ENCODE results near the gene PLCH1. TPM values are rescaled to one million over a fixed set of nuclear protein-coding genes. Genes with fewer than 3 reads are reported as not detected.

PLCH1 gene
- total and polyA plus RNA-seq, 7 experiments from 2014 or later, result 0.56 TPM; not detected in 6

GRCh38 chr3:155782390-155782953, 37.6 kb upstream of the PLCH1 start:
- ATAC-seq (no peak), DNase-seq (no peak)
- Histone ChIP-seq H3K27ac (ENCODE audit: low read depth, low read length) (no peak overlapping the region), H3K9me3 (ENCODE audit: control insufficient read depth in 2 of 3, low read length in 3 of 3) (peaks cover 0 to 13% (median 0%) of the 10 kb centered on the region in 3 experiments), H3K4me1 (ENCODE audit: control insufficient read depth in 2 of 2, insufficient read depth in 2 of 2, low read length in 2 of 2) (no peaks in the 10 kb centered on the region), H3K27me3 (ENCODE audit: control insufficient read depth in 2 of 2, insufficient read depth in 2 of 2, low read length in 2 of 2) (no peaks in the 10 kb centered on the region), H3K4me3 (ENCODE audit: low read length) (no peak overlapping the region), H3K36me3 (ENCODE audit: control insufficient read depth in 2 of 3, insufficient read depth in 3 of 3, low read length in 3 of 3) (no peaks in the 10 kb centered on the region)
- intact Hi-C loops (cut with micrococcal nuclease), result no loop called here
- H3K4me1 Mint-ChIP-seq, result peaks cover 2 to 21% (median 14%) of the 10 kb centered on the region in 7 donors
- ChIA-PET POLR2A (no interaction called here), CTCF (no interaction called here)
- H3K27ac Mint-ChIP-seq, result no peak overlapping the region
- peaks cover 0 to 17% (median 7%) of the 10 kb centered on the region in 11 donors for H3K9me3 Mint-ChIP-seq
- no peaks in the 10 kb centered on the region for H3K27me3 Mint-ChIP-seq
- H3K36me3 Mint-ChIP-seq, result peaks cover 1 to 51% (median 42%) of the 10 kb centered on the region in 5 donors
- H3K4me3 Mint-ChIP-seq, result no peak overlapping the region

GRCh38 chr3:155780291-155780690, 35.4 kb upstream of the PLCH1 start:
- H3K27ac Mint-ChIP-seq, result no peak overlapping the region
- peaks cover 0 to 6% (median 2%) of the 10 kb centered on the region in 7 donors for H3K4me1 Mint-ChIP-seq
- intact Hi-C loops (cut with micrococcal nuclease), result no loop called here

GRCh38 chr3:155778462-155778861, 33.6 kb upstream of the PLCH1 start:
- H3K36me3 Mint-ChIP-seq, result peaks cover 1 to 60% (median 48%) of the 10 kb centered on the region in 5 donors
- POLR2A ChIA-PET, result no interaction called here

More at GRCh38 chr3:155780291-155780690, 35.4 kb upstream of the PLCH1 start:
- H3K36me3 Mint-ChIP-seq, result peaks cover 1 to 51% (median 32%) of the 10 kb centered on the region in 5 donors
- CTCF ChIA-PET, result no interaction called here
- no peak for DNase-seq
- H3K27me3 ChIP-seq (ENCODE audit: control insufficient read depth in 2 of 2, insufficient read depth in 2 of 2, low read length in 2 of 2), result no peaks in the 10 kb centered on the region
- H3K4me3 ChIP-seq (ENCODE audit: low read length), result no peak overlapping the region
- H3K9me3 Mint-ChIP-seq, result peaks cover 0 to 17% (median 7%) of the 10 kb centered on the region in 11 donors
- H3K9me3 ChIP-seq (ENCODE audit: control insufficient read depth in 2 of 3, low read length in 3 of 3), result peaks cover 0 to 13% (median 0%) of the 10 kb centered on the region in 3 experiments
- ATAC-seq, result no peak
- H3K27me3 Mint-ChIP-seq, result no peaks in the 10 kb centered on the region
- H3K4me3 Mint-ChIP-seq, result no peak overlapping the region
- no peak overlapping the region for H3K27ac ChIP-seq (ENCODE audit: low read depth, low read length)
- no peaks in the 10 kb centered on the region for H3K36me3 ChIP-seq (ENCODE audit: control insufficient read depth in 2 of 3, insufficient read depth in 3 of 3, low read length in 3 of 3)
- H3K4me1 ChIP-seq (ENCODE audit: control insufficient read depth in 2 of 2, insufficient read depth in 2 of 2, low read length in 2 of 2), result no peaks in the 10 kb centered on the region
- POLR2A ChIA-PET, result no interaction called here

GRCh38 chr3:155772801-155773200, 27.9 kb upstream of the PLCH1 start:
- H3K4me3 ChIP-seq (ENCODE audit: low read length), result no peak overlapping the region
- intact Hi-C loops (cut with micrococcal nuclease), result no loop called here
- Mint-ChIP-seq H3K4me1 (peaks cover 0 to 2% (median 0%) of the 10 kb centered on the region in 7 donors), H3K27me3 (no peaks in the 10 kb centered on the region), H3K27ac (no peak overlapping the region), H3K4me3 (no peak overlapping the region), H3K9me3 (peaks cover 0 to 4% (median 0%) of the 10 kb centered on the region in 11 donors), H3K36me3 (peaks cover 9 to 55% (median 37%) of the 10 kb centered on the region in 5 donors)
- POLR2A ChIA-PET, result no interaction called here
- no peak for ATAC-seq
- DNase-seq, result no peak
- no peak overlapping the region for H3K27ac ChIP-seq (ENCODE audit: low read depth, low read length)
- no peaks in the 10 kb centered on the region for H3K9me3 ChIP-seq (ENCODE audit: control insufficient read depth in 2 of 3, low read length in 3 of 3)
- no peaks in the 10 kb centered on the region for H3K27me3 ChIP-seq (ENCODE audit: control insufficient read depth in 2 of 2, insufficient read depth in 2 of 2, low read length in 2 of 2)
- H3K36me3 ChIP-seq (ENCODE audit: control insufficient read depth in 2 of 3, insufficient read depth in 3 of 3, low read length in 3 of 3), result peaks cover 0 to 14% (median 0%) of the 10 kb centered on the region in 3 experiments
- H3K4me1 ChIP-seq (ENCODE audit: control insufficient read depth in 2 of 2, insufficient read depth in 2 of 2, low read length in 2 of 2), result no peaks in the 10 kb centered on the region
- CTCF ChIA-PET, result no interaction called here

More at GRCh38 chr3:155778462-155778861, 33.6 kb upstream of the PLCH1 start:
- Mint-ChIP-seq H3K9me3 (peaks cover 0 to 17% (median 7%) of the 10 kb centered on the region in 11 donors), H3K4me3 (no peak overlapping the region), H3K27me3 (no peaks in the 10 kb centered on the region), H3K4me1 (peaks cover 0 to 4% (median 0%) of the 10 kb centered on the region in 7 donors), H3K27ac (no peak overlapping the region)
- Histone ChIP-seq H3K27ac (ENCODE audit: low read depth, low read length) (no peak overlapping the region), H3K4me3 (ENCODE audit: low read length) (no peak overlapping the region), H3K36me3 (ENCODE audit: control insufficient read depth in 2 of 3, insufficient read depth in 3 of 3, low read length in 3 of 3) (peaks cover 0 to 14% (median 0%) of the 10 kb centered on the region in 3 experiments), H3K9me3 (ENCODE audit: control insufficient read depth in 2 of 3, low read length in 3 of 3) (peaks cover 0 to 13% (median 0%) of the 10 kb centered on the region in 3 experiments), H3K4me1 (ENCODE audit: control insufficient read depth in 2 of 2, insufficient read depth in 2 of 2, low read length in 2 of 2) (no peaks in the 10 kb centered on the region), H3K27me3 (ENCODE audit: control insufficient read depth in 2 of 2, insufficient read depth in 2 of 2, low read length in 2 of 2) (no peaks in the 10 kb centered on the region)
- CTCF ChIA-PET, result no interaction called here
- DNase-seq (no peak), ATAC-seq (no peak)
- intact Hi-C loops (cut with micrococcal nuclease), result no loop called here

- intact Hi-C loops (cut with micrococcal nuclease), result no loop called here
- Histone ChIP-seq H3K27me3 (ENCODE audit: control insufficient read depth in 2 of 2, insufficient read depth in 2 of 2, low read length in 2 of 2) (no peaks in the 10 kb centered on the region), H3K4me1 (ENCODE audit: control insufficient read depth in 2 of 2, insufficient read depth in 2 of 2, low read length in 2 of 2) (no peaks in the 10 kb centered on the region), H3K4me3 (ENCODE audit: low read length) (no peak overlapping the region), H3K27ac (ENCODE audit: low read depth, low read length) (no peak overlapping the region), H3K36me3 (ENCODE audit: control insufficient read depth in 2 of 3, insufficient read depth in 3 of 3, low read length in 3 of 3) (peaks cover 0 to 17% (median 2%) of the 10 kb centered on the region in 3 experiments), H3K9me3 (ENCODE audit: control insufficient read depth in 2 of 3, low read length in 3 of 3) (no peaks in the 10 kb centered on the region)
- Mint-ChIP-seq H3K27me3 (no peaks in the 10 kb centered on the region), H3K9me3 (peaks cover 0 to 4% (median 0%) of the 10 kb centered on the region in 11 donors), H3K4me3 (no peak overlapping the region), H3K36me3 (peaks cover 9 to 56% (median 38%) of the 10 kb centered on the region in 5 donors), H3K4me1 (peaks cover 0 to 2% (median 0%) of the 10 kb centered on the region in 7 donors), H3K27ac (peak overlapping the region in 1 of 9 donors; percentile 30)
- DNase-seq (no peak), ATAC-seq (no peak)
- POLR2A ChIA-PET, result no interaction called here
- CTCF ChIA-PET, result no interaction called here
Measured at GRCh38 chr3:155771126-155771525, 26.3 kb upstream of the PLCH1 start.

- no peaks in the 10 kb centered on the region for H3K27me3 ChIP-seq (ENCODE audit: control insufficient read depth in 2 of 2, insufficient read depth in 2 of 2, low read length in 2 of 2)
- intact Hi-C loops (cut with micrococcal nuclease), result no loop called here
- POLR2A ChIA-PET, result interaction anchor here (0.6 kb wide), 1 partner anchor 759 kb away, joined by 5 read pairs; no protein-coding TSS in a partner anchor
- H3K4me3 ChIP-seq (ENCODE audit: low read length), result no peak overlapping the region
- Mint-ChIP-seq H3K4me1 (no peaks in the 10 kb centered on the region), H3K27ac (no peak overlapping the region), H3K4me3 (no peak overlapping the region), H3K36me3 (peaks cover 10 to 42% (median 24%) of the 10 kb centered on the region in 5 donors), H3K27me3 (no peaks in the 10 kb centered on the region), H3K9me3 (peaks cover 0 to 4% (median 0%) of the 10 kb centered on the region in 11 donors)
- no peak for DNase-seq
- peaks cover 0 to 14% (median 3%) of the 10 kb centered on the region in 3 experiments for H3K36me3 ChIP-seq (ENCODE audit: control insufficient read depth in 2 of 3, insufficient read depth in 3 of 3, low read length in 3 of 3)
- H3K9me3 ChIP-seq (ENCODE audit: control insufficient read depth in 2 of 3, low read length in 3 of 3), result no peaks in the 10 kb centered on the region
- no peaks in the 10 kb centered on the region for H3K4me1 ChIP-seq (ENCODE audit: control insufficient read depth in 2 of 2, insufficient read depth in 2 of 2, low read length in 2 of 2)
- no peak overlapping the region for H3K27ac ChIP-seq (ENCODE audit: low read depth, low read length)
- no peak for ATAC-seq
- CTCF ChIA-PET, result no interaction called here
Measured at GRCh38 chr3:155766206-155766605, 21.3 kb upstream of the PLCH1 start.
